ENCODE data around the gene GAGE12H. TPM values are rescaled to one million over a fixed set of nuclear protein-coding genes. Genes with fewer than 3 reads are reported as not detected.
"Not testable (repeated sequence)": the region's sequence is repeated elsewhere in the genome, so short reads cannot be mapped to it uniquely, and the experiment has no call there.

GAGE12H gene
- total RNA-seq (2021; ENCODE audit: unreplicated experiment) (not detected), Bru-seq, nascent RNA (not detected), BruChase-seq, experiment 1, labeled RNA remaining after a 2-hour chase (not detected), BruChase-seq, experiment 2, labeled RNA remaining after a 6-hour chase (not detected)
- polyA plus RNA-seq (2012; ENCODE audit: insufficient read length): not detected
- long read RNA-seq: 0 reads

DNA sequence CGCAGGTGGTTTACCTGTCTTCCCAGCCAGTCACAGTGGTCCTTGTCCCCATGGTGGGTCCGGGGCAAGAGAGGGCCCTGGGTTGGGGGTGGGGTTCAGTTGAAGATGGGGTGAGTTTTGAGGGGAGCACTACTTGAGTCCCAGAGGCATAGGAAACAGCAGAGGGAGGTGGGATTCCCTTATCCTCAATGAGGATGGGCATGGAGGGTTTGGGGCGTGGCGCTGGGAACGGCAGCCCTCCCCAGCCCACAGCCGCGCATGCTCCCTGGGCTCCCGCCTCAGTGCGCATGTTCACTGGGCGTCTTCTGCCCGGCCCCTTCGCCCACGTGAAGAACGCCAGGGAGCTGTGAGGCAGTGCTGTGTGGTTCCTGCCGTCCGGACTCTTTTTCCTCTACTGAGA lies at the start of gene GAGE12H:
Gene GAGE12H (plus strand): TSS at position 301 of the 400 bp plus-strand sequence. CDS start 1,155 bp downstream, outside the sequence.
- H3K27ac ChIP-seq (ENCODE audit: low read length); H3K9me3 ChIP-seq (ENCODE audit: control insufficient read depth, insufficient read depth, low read depth, low read length); BruUV-seq (replicated peaks); H3K4me1 ChIP-seq (ENCODE audit: control insufficient read depth, insufficient read depth, low read length); POLR2A ChIA-PET; CTCF ChIA-PET; ATAC-seq; in situ Hi-C loops (cut with HindIII; ENCODE audit: low pct_unique_long_range_greater_than_20kb, low sequenced_read_pairs); H3K36me3 ChIP-seq (ENCODE audit: control insufficient read depth, insufficient read depth, low read length); H3K27me3 ChIP-seq (ENCODE audit: control insufficient read depth, insufficient read depth, low read length); intact Hi-C loops (cut with micrococcal nuclease; ENCODE audit: unreplicated experiment); DNase-seq (ENCODE audit: low read depth, low spot score); H3K4me3 ChIP-seq (ENCODE audit: low read depth in 2 of 2, low read length in 2 of 2): not testable (repeated sequence)

DNA sequence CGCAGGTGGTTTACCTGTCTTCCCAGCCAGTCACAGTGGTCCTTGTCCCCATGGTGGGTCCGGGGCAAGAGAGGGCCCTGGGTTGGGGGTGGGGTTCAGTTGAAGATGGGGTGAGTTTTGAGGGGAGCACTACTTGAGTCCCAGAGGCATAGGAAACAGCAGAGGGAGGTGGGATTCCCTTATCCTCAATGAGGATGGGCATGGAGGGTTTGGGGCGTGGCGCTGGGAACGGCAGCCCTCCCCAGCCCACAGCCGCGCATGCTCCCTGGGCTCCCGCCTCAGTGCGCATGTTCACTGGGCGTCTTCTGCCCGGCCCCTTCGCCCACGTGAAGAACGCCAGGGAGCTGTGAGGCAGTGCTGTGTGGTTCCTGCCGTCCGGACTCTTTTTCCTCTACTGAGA lies 47.9 kb upstream of the GAGE12H start, which contains the start of gene GAGE12C:
Gene GAGE12C (plus strand): TSS at position 301 of the 400 bp plus-strand sequence. CDS start 1,155 bp downstream, outside the sequence.
- BruUV-seq (replicated peaks); POLR2A ChIA-PET: not testable (repeated sequence)

GRCh38 chrX:49541433-49541832 lies 38.3 kb upstream of the GAGE12H start, which contains the start of gene GAGE12D:
TSS of gene GAGE12D (plus strand) at chrX:49541733. CDS start at chrX:49542888, 1,155 bp downstream.
- CTCF ChIA-PET; in situ Hi-C loops (cut with HindIII; ENCODE audit: low pct_unique_long_range_greater_than_20kb, low sequenced_read_pairs); H3K4me1 ChIP-seq (ENCODE audit: control insufficient read depth, insufficient read depth, low read length); BruUV-seq (replicated peaks); H3K4me3 ChIP-seq (ENCODE audit: low read depth in 2 of 2, low read length in 2 of 2); POLR2A ChIA-PET; H3K9me3 ChIP-seq (ENCODE audit: control insufficient read depth, insufficient read depth, low read depth, low read length); DNase-seq (ENCODE audit: low read depth, low spot score); ATAC-seq; H3K36me3 ChIP-seq (ENCODE audit: control insufficient read depth, insufficient read depth, low read length); H3K27ac ChIP-seq (ENCODE audit: low read length); H3K27me3 ChIP-seq (ENCODE audit: control insufficient read depth, insufficient read depth, low read length); intact Hi-C loops (cut with micrococcal nuclease; ENCODE audit: unreplicated experiment): not testable (repeated sequence)

More for the DNA sequence above, 47.9 kb upstream of the GAGE12H start, which contains the start of gene GAGE12C:
- H3K36me3 ChIP-seq (ENCODE audit: control insufficient read depth, insufficient read depth, low read length); ATAC-seq; H3K4me1 ChIP-seq (ENCODE audit: control insufficient read depth, insufficient read depth, low read length); H3K9me3 ChIP-seq (ENCODE audit: control insufficient read depth, insufficient read depth, low read depth, low read length); intact Hi-C loops (cut with micrococcal nuclease; ENCODE audit: unreplicated experiment); H3K27me3 ChIP-seq (ENCODE audit: control insufficient read depth, insufficient read depth, low read length); in situ Hi-C loops (cut with HindIII; ENCODE audit: low pct_unique_long_range_greater_than_20kb, low sequenced_read_pairs); DNase-seq (ENCODE audit: low read depth, low spot score); CTCF ChIA-PET; H3K27ac ChIP-seq (ENCODE audit: low read length); H3K4me3 ChIP-seq (ENCODE audit: low read depth in 2 of 2, low read length in 2 of 2): not testable (repeated sequence)

GRCh38 chrX:49550989-49551388 lies 28.8 kb upstream of the GAGE12H start, which contains the start of gene GAGE12E:
TSS of gene GAGE12E (plus strand) at chrX:49551289. CDS start at chrX:49552444, 1,155 bp downstream.
- H3K9me3 ChIP-seq (ENCODE audit: control insufficient read depth, insufficient read depth, low read depth, low read length); H3K27ac ChIP-seq (ENCODE audit: low read length); H3K4me3 ChIP-seq (ENCODE audit: low read depth in 2 of 2, low read length in 2 of 2); CTCF ChIA-PET; POLR2A ChIA-PET; intact Hi-C loops (cut with micrococcal nuclease; ENCODE audit: unreplicated experiment); H3K36me3 ChIP-seq (ENCODE audit: control insufficient read depth, insufficient read depth, low read length); DNase-seq (ENCODE audit: low read depth, low spot score); ATAC-seq; H3K27me3 ChIP-seq (ENCODE audit: control insufficient read depth, insufficient read depth, low read length); BruUV-seq (replicated peaks); in situ Hi-C loops (cut with HindIII; ENCODE audit: low pct_unique_long_range_greater_than_20kb, low sequenced_read_pairs); H3K4me1 ChIP-seq (ENCODE audit: control insufficient read depth, insufficient read depth, low read length): not testable (repeated sequence)

DNA sequence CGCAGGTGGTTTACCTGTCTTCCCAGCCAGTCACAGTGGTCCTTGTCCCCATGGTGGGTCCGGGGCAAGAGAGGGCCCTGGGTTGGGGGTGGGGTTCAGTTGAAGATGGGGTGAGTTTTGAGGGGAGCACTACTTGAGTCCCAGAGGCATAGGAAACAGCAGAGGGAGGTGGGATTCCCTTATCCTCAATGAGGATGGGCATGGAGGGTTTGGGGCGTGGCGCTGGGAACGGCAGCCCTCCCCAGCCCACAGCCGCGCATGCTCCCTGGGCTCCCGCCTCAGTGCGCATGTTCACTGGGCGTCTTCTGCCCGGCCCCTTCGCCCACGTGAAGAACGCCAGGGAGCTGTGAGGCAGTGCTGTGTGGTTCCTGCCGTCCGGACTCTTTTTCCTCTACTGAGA lies 19.2 kb upstream of the GAGE12H start, which contains the start of gene GAGE12F:
Gene GAGE12F (plus strand): TSS at position 301 of the 400 bp plus-strand sequence. CDS start 1,155 bp downstream, outside the sequence.
- in situ Hi-C loops (cut with HindIII; ENCODE audit: low pct_unique_long_range_greater_than_20kb, low sequenced_read_pairs): not testable (repeated sequence)

GRCh38 chrX:49568728-49569127 lies 11.0 kb upstream of the GAGE12H start:
- in situ Hi-C loops (cut with HindIII; ENCODE audit: low pct_unique_long_range_greater_than_20kb, low sequenced_read_pairs); H3K4me1 ChIP-seq (ENCODE audit: control insufficient read depth, insufficient read depth, low read length); BruUV-seq (replicated peaks); CTCF ChIA-PET; DNase-seq (ENCODE audit: low read depth, low spot score); H3K36me3 ChIP-seq (ENCODE audit: control insufficient read depth, insufficient read depth, low read length); H3K27me3 ChIP-seq (ENCODE audit: control insufficient read depth, insufficient read depth, low read length); H3K27ac ChIP-seq (ENCODE audit: low read length); H3K4me3 ChIP-seq (ENCODE audit: low read depth in 2 of 2, low read length in 2 of 2); intact Hi-C loops (cut with micrococcal nuclease; ENCODE audit: unreplicated experiment); ATAC-seq; H3K9me3 ChIP-seq (ENCODE audit: control insufficient read depth, insufficient read depth, low read depth, low read length); POLR2A ChIA-PET: not testable (repeated sequence)

More for the DNA sequence above, 19.2 kb upstream of the GAGE12H start, which contains the start of gene GAGE12F:
- H3K27me3 ChIP-seq (ENCODE audit: control insufficient read depth, insufficient read depth, low read length); POLR2A ChIA-PET; H3K36me3 ChIP-seq (ENCODE audit: control insufficient read depth, insufficient read depth, low read length); DNase-seq (ENCODE audit: low read depth, low spot score); ATAC-seq; CTCF ChIA-PET; H3K4me1 ChIP-seq (ENCODE audit: control insufficient read depth, insufficient read depth, low read length); intact Hi-C loops (cut with micrococcal nuclease; ENCODE audit: unreplicated experiment); BruUV-seq (replicated peaks); H3K27ac ChIP-seq (ENCODE audit: low read length); H3K4me3 ChIP-seq (ENCODE audit: low read depth in 2 of 2, low read length in 2 of 2); H3K9me3 ChIP-seq (ENCODE audit: control insufficient read depth, insufficient read depth, low read depth, low read length): not testable (repeated sequence)

GRCh38 chrX:49569152-49569551 lies 10.6 kb upstream of the GAGE12H start:
- CTCF ChIA-PET; H3K27me3 ChIP-seq (ENCODE audit: control insufficient read depth, insufficient read depth, low read length); BruUV-seq (replicated peaks); H3K36me3 ChIP-seq (ENCODE audit: control insufficient read depth, insufficient read depth, low read length); POLR2A ChIA-PET; H3K4me1 ChIP-seq (ENCODE audit: control insufficient read depth, insufficient read depth, low read length); in situ Hi-C loops (cut with HindIII; ENCODE audit: low pct_unique_long_range_greater_than_20kb, low sequenced_read_pairs); intact Hi-C loops (cut with micrococcal nuclease; ENCODE audit: unreplicated experiment); H3K9me3 ChIP-seq (ENCODE audit: control insufficient read depth, insufficient read depth, low read depth, low read length); DNase-seq (ENCODE audit: low read depth, low spot score); ATAC-seq; H3K27ac ChIP-seq (ENCODE audit: low read length); H3K4me3 ChIP-seq (ENCODE audit: low read depth in 2 of 2, low read length in 2 of 2): not testable (repeated sequence)

Data from Panc1 (cell line).